Nephron progenitor cell (in vitro differentiated cells): Measurements from ENCODE around the gene BHLHE23.

Experiments used
- DNase-seq: peaks from one replicate; pipeline ENCODE4 v3.0.0; 2021
- H3K27ac Mint-ChIP-seq: 2 replicates; pipeline ENCODE4 v1.8.0; 2021; ENCODE audit warnings: mild to moderate bottlenecking, moderate library complexity, mixed read lengths
- H3K27me3 Mint-ChIP-seq: 2 replicates; pipeline ENCODE4 v1.8.0; 2021; ENCODE audit warnings: mild to moderate bottlenecking, low read depth, mixed read lengths; ENCODE audit not compliant: poor library complexity
- H3K36me3 Mint-ChIP-seq: 2 replicates; pipeline ENCODE4 v1.8.0; 2021; ENCODE audit warnings: low read depth, mixed read lengths
- H3K4me1 Mint-ChIP-seq: 2 replicates; pipeline ENCODE4 v1.8.0; 2021; ENCODE audit warnings: mixed read lengths
- H3K4me3 Mint-ChIP-seq: 2 replicates; pipeline ENCODE4 v1.8.0; 2021; ENCODE audit warnings: mild to moderate bottlenecking, moderate library complexity, mixed read lengths
- H3K9me3 Mint-ChIP-seq: 2 replicates; pipeline ENCODE4 v1.8.0; 2021; ENCODE audit warnings: mild to moderate bottlenecking, moderate library complexity, mixed read lengths
- TF ChIP-seq, protein P1 (sequence below): fragments of 200-600 bp; sonication (generic); IDR thresholded peaks from 2 replicates; pipeline ENCODE4 v1.5.0; 2021; ENCODE audit warnings: antibody characterized with exemption

BHLHE23 gene

DNA sequence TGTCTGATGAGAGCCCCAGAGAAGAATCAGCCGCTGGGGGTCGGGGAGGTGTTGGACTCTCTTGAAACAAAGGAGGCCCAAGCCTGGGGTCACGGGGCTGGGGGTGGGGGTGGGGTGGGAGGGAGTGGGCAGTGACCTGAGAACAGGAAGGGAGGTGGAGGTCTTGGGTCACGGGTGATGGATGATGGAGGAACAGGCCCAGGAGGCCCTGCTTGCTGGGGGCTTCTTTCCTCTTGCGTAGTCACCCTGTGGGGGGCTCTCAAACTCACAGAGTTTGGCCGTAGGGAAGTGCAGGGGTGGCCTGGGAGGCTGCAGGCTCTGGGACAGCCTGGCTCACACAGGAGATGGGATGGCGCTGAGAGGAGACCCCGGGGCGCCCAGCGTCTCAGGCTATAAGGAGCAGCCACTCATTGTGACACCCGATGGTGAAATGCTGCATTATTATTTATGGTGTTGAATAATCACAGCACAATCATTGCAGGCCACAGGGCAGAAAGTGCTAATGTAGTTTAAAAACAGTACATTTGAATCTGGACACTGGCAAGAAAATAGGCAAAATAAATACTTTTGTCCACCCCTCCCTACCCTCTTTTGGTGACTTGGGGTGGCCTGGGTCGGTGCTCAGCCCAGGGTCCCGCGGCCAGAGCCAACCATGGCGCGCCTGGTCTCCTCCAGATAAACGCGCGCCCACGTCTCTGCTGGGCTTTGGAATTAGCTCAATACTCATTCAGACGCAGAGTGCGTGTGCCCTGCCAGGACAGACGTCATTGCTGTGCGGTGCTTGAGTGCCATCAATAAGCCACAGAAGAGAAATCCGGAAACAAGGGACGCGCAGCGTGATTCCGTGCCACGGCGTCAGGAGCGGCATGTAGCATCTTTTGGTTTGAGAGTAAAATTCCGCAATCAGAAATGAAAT, 27.3 kb upstream of the BHLHE23 start:
- peaks cover 55% of the 10 kb centered on the region for H3K4me1 Mint-ChIP-seq
- DNase-seq, result peak; percentile 43
- peaks cover 89% of the 10 kb centered on the region for H3K27me3 Mint-ChIP-seq
- H3K27ac Mint-ChIP-seq, result no peak overlapping the region
- TF ChIP-seq, protein P1, sequence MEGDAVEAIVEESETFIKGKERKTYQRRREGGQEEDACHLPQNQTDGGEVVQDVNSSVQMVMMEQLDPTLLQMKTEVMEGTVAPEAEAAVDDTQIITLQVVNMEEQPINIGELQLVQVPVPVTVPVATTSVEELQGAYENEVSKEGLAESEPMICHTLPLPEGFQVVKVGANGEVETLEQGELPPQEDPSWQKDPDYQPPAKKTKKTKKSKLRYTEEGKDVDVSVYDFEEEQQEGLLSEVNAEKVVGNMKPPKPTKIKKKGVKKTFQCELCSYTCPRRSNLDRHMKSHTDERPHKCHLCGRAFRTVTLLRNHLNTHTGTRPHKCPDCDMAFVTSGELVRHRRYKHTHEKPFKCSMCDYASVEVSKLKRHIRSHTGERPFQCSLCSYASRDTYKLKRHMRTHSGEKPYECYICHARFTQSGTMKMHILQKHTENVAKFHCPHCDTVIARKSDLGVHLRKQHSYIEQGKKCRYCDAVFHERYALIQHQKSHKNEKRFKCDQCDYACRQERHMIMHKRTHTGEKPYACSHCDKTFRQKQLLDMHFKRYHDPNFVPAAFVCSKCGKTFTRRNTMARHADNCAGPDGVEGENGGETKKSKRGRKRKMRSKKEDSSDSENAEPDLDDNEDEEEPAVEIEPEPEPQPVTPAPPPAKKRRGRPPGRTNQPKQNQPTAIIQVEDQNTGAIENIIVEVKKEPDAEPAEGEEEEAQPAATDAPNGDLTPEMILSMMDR, result no peak
- H3K9me3 Mint-ChIP-seq, result peaks cover 11% of the 10 kb centered on the region
- peak overlapping the region; percentile 38 for H3K4me3 Mint-ChIP-seq
- no peaks in the 10 kb centered on the region for H3K36me3 Mint-ChIP-seq

DNA sequence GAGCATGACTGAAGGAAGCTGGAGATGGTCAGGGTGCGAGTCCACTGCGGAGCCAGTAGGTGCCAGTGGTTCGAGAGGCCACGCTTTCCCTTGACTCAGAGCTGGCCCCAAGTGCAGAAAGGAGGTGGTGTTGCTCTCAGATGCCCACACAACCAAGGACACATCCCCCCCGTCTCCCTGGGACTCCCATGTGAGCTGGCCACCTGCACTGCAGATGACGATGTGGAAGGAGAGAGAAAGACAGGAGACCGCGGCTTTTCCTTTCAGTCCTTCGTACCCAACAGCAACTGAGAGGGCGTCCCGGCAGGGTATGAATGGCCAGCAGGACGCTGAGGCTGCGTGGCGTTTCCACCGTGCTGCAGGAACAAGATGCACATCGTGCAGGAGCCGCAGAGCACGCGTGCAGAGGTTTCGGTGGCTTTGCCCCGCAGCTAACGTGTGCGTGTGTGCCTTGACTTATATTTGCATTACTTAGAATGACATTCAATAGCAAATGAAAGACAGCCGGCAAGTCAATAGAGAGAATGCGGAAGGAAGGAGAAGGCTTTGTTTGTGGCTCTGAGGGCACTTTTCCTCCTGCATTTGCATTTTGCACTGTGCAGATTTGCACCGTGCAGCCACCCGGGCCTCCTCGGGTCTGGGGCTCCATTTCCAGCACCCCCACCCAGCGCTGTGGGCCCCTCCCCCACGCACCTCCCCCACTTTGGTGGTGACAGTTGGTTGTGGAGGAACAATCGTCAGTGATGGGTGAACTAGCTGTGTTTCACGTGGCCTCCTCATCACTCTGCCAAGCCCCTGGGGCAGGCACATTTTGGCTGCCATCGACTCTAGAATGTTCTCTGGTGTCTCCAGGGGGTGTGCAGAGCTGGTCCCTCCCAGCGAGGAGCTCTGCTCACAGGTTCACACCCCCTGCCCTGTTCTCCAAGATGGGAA, 26.4 kb upstream of the BHLHE23 start:
- TF ChIP-seq, protein P1, result no peak
- peaks cover 87% of the 10 kb centered on the region for H3K27me3 Mint-ChIP-seq
- H3K36me3 Mint-ChIP-seq, result no peaks in the 10 kb centered on the region
- peaks cover 6% of the 10 kb centered on the region for H3K9me3 Mint-ChIP-seq
- DNase-seq, result no peak
- no peak overlapping the region for H3K27ac Mint-ChIP-seq
- H3K4me3 Mint-ChIP-seq, result peak overlapping the region; percentile 72
- peaks cover 59% of the 10 kb centered on the region for H3K4me1 Mint-ChIP-seq

DNA sequence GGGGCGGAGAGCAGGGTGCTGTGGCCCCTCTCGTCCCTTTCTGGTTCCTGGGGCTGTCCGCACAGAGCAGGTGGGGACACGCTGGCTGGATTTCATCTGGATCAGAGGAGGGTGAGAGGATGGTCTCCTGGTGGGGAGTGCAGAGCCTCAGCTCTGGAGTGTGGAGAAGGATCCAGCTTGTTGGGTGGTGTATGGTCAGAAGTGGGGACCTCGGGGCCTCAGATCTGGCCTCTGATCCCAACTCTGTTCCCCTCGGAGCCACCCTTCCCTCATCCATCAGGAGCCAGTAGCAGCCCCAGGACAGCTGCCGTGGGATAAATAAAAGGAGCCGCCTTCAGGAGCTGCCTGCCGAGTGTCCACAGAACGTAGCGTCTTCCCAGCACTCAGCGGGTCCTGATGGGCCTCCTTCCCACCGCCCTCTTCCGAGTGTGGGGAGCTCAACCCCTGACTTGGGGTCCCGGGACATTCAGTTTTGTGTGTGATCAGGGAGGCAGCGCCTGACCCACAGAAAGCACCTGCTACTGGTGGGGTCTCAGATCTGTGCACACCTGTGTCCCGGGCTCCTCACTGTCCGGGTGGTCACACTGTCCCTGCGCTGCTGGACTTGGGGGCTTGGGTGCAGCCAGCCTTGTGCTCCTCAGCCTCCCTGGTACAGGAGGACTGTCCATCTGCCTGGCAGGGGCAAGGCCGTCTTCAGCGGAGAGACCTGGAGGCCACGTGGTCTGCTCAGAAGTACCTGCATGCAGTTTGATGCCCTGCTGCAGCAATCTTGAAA, 25.4 kb upstream of the BHLHE23 start:
- DNase-seq, result no peak
- H3K4me1 Mint-ChIP-seq, result peaks cover 68% of the 10 kb centered on the region
- TF ChIP-seq, protein P1, result no peak
- H3K4me3 Mint-ChIP-seq, result peak overlapping the region; percentile 72
- H3K27ac Mint-ChIP-seq, result peak overlapping the region; percentile 29
- H3K27me3 Mint-ChIP-seq, result peaks cover 88% of the 10 kb centered on the region
- no peaks in the 10 kb centered on the region for H3K36me3 Mint-ChIP-seq
- H3K9me3 Mint-ChIP-seq, result peaks cover 4% of the 10 kb centered on the region

DNA sequence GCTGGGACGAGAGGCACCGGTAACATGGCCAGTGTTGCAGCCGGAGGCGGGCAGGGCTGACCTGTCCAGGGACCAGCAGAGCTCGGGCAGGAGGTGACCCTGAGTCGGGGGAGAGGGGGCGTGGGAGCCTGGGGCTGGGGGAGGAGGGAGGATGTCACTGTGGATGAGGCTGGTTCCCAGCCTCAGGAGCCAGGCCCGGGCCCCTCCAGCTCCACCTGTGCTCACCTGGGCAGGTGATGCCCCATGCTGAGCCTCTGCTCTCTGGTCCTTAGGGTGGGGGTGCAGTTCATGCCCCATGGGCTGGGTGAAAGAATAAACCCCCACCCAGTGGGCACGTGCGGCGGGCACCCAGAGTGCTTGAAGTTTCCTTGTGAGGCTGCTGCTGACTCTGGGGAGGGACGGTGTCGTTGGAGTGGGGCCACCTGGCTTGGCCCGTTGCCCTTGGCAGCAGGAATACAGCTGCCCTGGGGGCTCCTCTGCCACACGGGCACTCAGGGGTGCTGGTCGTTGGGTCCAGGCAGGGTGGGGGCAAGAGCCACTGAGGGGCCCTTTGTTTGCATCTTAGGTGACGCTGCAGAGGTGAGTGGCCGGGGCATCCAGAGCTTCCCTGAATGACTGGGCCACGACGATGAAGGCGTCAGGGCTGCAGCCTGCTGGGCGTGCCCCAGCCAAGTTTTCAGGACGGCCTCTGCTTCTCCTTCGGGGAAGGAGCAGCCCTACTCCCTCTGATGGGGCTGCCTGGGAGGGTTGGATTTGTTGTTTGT, 24.7 kb upstream of the BHLHE23 start:
- peak overlapping the region; percentile 29 for H3K27ac Mint-ChIP-seq
- TF ChIP-seq, protein P1, result no peak
- DNase-seq, result no peak
- peaks cover 67% of the 10 kb centered on the region for H3K4me1 Mint-ChIP-seq
- no peaks in the 10 kb centered on the region for H3K36me3 Mint-ChIP-seq
- peaks cover 89% of the 10 kb centered on the region for H3K27me3 Mint-ChIP-seq
- H3K9me3 Mint-ChIP-seq, result no peaks in the 10 kb centered on the region
- no peak overlapping the region for H3K4me3 Mint-ChIP-seq
